K562 (cell line): ENCODE results near the gene CMTM5. TPM values are rescaled to one million over a fixed set of nuclear protein-coding genes. Genes with fewer than 3 reads are reported as not detected.

Experiments
- ATAC-seq: fragments of 200-7000 bp; cut with Tn5 transposase; 3 replicates; pipeline ENCODE4 v1.9.1; 2020; ENCODE audit warnings: moderate library complexity
- BruUV-seq: library from RNA; stranded (reverse); fragments of 400-500 nt; replicated peaks from 2 replicates; lab custom pipeline; 2021; lab: Mats Ljungman, UMichigan
- CTCF ChIA-PET: fragments of 300-600 bp; formaldehyde crosslinking; extraction: SDS; loops from one replicate; lab custom pipeline; 2021; ENCODE audit warnings: low intra/inter-chr PET ratio; lab: Yijun Ruan, JAX
- POLR2A ChIA-PET: fragments of 300-600, 350-650 bp; sonication (Branson Sonifier 250); formaldehyde crosslinking; extraction: SDS; loops from one replicate; lab custom pipeline; 2021; ENCODE audit warnings: antibody characterized with exemption, inconsistent platforms; lab: Yijun Ruan, JAX
- DNase-seq, 4 experiments: peaks; one replicate each; pipeline versions ENCODE4 v3.0.0 to v3.0.0-alpha.2; 2011 to 2018; ENCODE audit warnings: low spot score in 3 of 4, mixed read lengths in 3 of 4; ENCODE audit errors: extremely low read depth in 1 of 4
- FAIRE-seq: peaks from 2 replicates; lab custom pipeline; 2011; peaks lifted over from hg19 to GRCh38; lab: Jason Lieb, UNC
- H2AFZ ChIP-seq: 2 replicates; pipeline ENCODE4 v1.6.0; 2011; ENCODE audit warnings: low read depth, low read length, control low read depth, inconsistent platforms
- H3K27ac ChIP-seq: fragments of 200-600 bp; 3 replicates; pipeline ENCODE4 v1.8.0; 2011; ENCODE audit warnings: low read depth, mild to moderate bottlenecking, control low read depth, inconsistent platforms, low read length, moderate library complexity, mixed read lengths; ENCODE audit errors: extremely low read depth
- H3K27me3 ChIP-seq, 2 experiments: fragments of 300-600 bp in 1 of 2; 2 replicates in 1 of 2; 3 replicates in 1 of 2; pipeline versions ENCODE4 v1.6.0 to v1.8.0; 2011; ENCODE audit warnings: inconsistent platforms in 2 of 2, low read length in 2 of 2, mild to moderate bottlenecking in 1 of 2, mixed read lengths in 1 of 2, moderate library complexity in 1 of 2; ENCODE audit not compliant: control insufficient read depth in 2 of 2, insufficient read depth in 2 of 2
- H3K36me3 ChIP-seq: fragments of 300-600 bp; 3 replicates; pipeline ENCODE4 v1.8.0; 2011; ENCODE audit warnings: mild to moderate bottlenecking, low read length, inconsistent platforms; ENCODE audit not compliant: control insufficient read depth, insufficient read depth
- H3K4me1 ChIP-seq, 2 experiments: fragments of 200-600 bp in 1 of 2; replicated peaks in 1 of 2; 2 replicates in 1 of 2; 3 replicates in 1 of 2; pipeline versions ENCODE4 v1.5.1 to v1.8.0; 2011; ENCODE audit warnings: inconsistent platforms in 2 of 2, low read length in 2 of 2, mild to moderate bottlenecking in 1 of 2, mixed read lengths in 1 of 2, moderate library complexity in 1 of 2; ENCODE audit not compliant: control insufficient read depth in 2 of 2, insufficient read depth in 2 of 2
- H3K4me2 ChIP-seq: 2 replicates; pipeline ENCODE4 v1.6.1; 2011; ENCODE audit warnings: low read length, control low read depth, inconsistent platforms, mixed read lengths; ENCODE audit not compliant: insufficient read depth
- H3K4me3 ChIP-seq: fragments of 200-600 bp; sonication (generic), shearing (Covaris generic); 2 replicates; pipeline ENCODE4 v1.5.1; 2016; ENCODE audit warnings: control low read depth, inconsistent platforms
- H3K79me2 ChIP-seq: fragments of 200-600 bp; 3 replicates; pipeline ENCODE4 v1.8.0; 2011; ENCODE audit warnings: low read length, inconsistent platforms; ENCODE audit not compliant: control insufficient read depth, insufficient read depth
- H3K9ac ChIP-seq, 2 experiments: 2 replicates each; pipeline versions ENCODE4 v1.6.0 to v1.6.1; 2011; ENCODE audit warnings: low read depth in 2 of 2, low read length in 2 of 2, control low read depth in 1 of 2, inconsistent platforms in 1 of 2, mild to moderate bottlenecking in 1 of 2, mixed read lengths in 1 of 2; ENCODE audit not compliant: insufficient read depth in 1 of 2
- H3K9me1 ChIP-seq: one replicate; pipeline ENCODE4 v1.6.0; 2011; ENCODE audit warnings: inconsistent platforms, mild to moderate bottlenecking, low read length, moderate library complexity; ENCODE audit not compliant: control insufficient read depth, insufficient read depth
- H3K9me3 ChIP-seq: replicated peaks from 2 replicates; pipeline ENCODE4 v1.5.1; 2011; ENCODE audit warnings: low read depth, low read length, inconsistent platforms; ENCODE audit not compliant: control insufficient read depth, insufficient read depth
- H4K20me1 ChIP-seq: replicated peaks from 2 replicates; pipeline ENCODE4 v1.6.1; 2011; ENCODE audit warnings: low read length, inconsistent platforms, mixed read lengths; ENCODE audit not compliant: control insufficient read depth, insufficient read depth
- CBFA2T3 ChIP-seq: fragments of 450-650 bp; IDR thresholded peaks from 2 replicates; pipeline ENCODE4 v1.6.1; 2017
- MED1 ChIP-seq: sonication (generic); formaldehyde crosslinking; IDR thresholded peaks from 2 replicates; pipeline ENCODE4 v1.8.1; 2023; ENCODE audit warnings: missing genetic modification reagents, borderline replicate concordance
- WGBS: fragments of 100-300 bp; shearing (Covaris generic); methylation state at CpG from one replicate; pipeline ENCODE4 v1.1.6; 2016; ENCODE audit warnings: low coverage, mixed read lengths; ENCODE audit not compliant: insufficient coverage; ENCODE audit errors: missing lambda C conversion rate; 5-methylcytosine and 5-hydroxymethylcytosine counted together
- in situ Hi-C: fragments of 300-500 bp; cut with MboI; formaldehyde crosslinking; loops from 4 replicates; pipeline ENCODE4 v1.15.0; 2018; ENCODE audit warnings: inconsistent platforms, mixed read lengths
- intact Hi-C: fragments of 100-400 bp; cut with micrococcal nuclease; formaldehyde crosslinking; loops from 2 replicates; pipeline ENCODE4 v1.14.2; 2022
- polyA plus RNA-seq, 8 experiments: library from polyadenylated mRNA; depleted of rRNA in 4 of 8; stranded (reverse) in 5 of 8; unstranded in 3 of 8; fragments of >200 nt; fragmentation: Nextera tagmentation in 2 of 8; fragmentation: Illumina TruSeq in 1 of 8; extraction: Ambion mirVana in 2 of 8; extraction: Trizol in 1 of 8; gene quantifications; 2 replicates each; pipeline versions ENCODE4 v1.2.1 to v1.2.3, GENCODE V29; 2011 to 2014; ENCODE audit warnings: inconsistent platforms in 1 of 8, missing spikeins in 1 of 8
- total RNA-seq, 7 experiments: library from RNA; depleted of rRNA in 6 of 7; stranded (reverse); fragments of >200 nt in 6 of 7; fragmentation: Illumina TruSeq in 2 of 7; extraction: Trizol in 2 of 7; gene quantifications; 2 replicates each; pipeline versions ENCODE4 v1.2.1 to v1.2.3, GENCODE V29; 2011 to 2021; ENCODE audit warnings: low replicate concordance in 1 of 7

Gene CMTM5
- total and polyA plus RNA-seq, 9 of the 15 experiments (the other 6 are each of a cell fraction or from before 2014, with no cell fraction given) = 0.21 TPM; not detected in 8

GRCh38 chr14:23378612-23379220 is 1.9 kb downstream of the CMTM5 start:
- no peaks in the 10 kb centered on the region for H3K9me1 ChIP-seq
- no peak overlapping the region for H2AFZ ChIP-seq
- no peaks in the 10 kb centered on the region; the same call in 1 of the 2 replicates for H4K20me1 ChIP-seq
- no peak overlapping the region for H3K4me2 ChIP-seq
- peaks cover 0 to 14% of the 10 kb centered on the region in 2 experiments; a peak in 2 of 5 replicates for H3K4me1 ChIP-seq
- H3K36me3 ChIP-seq = no peaks in the 10 kb centered on the region
- CTCF ChIA-PET = interaction anchor here (2.5 to 3.8 kb wide), 2 partner anchors 50 to 258 kb away, joined by 16 to 19 read pairs; partner anchors contain the start of gene CEBPE
- DNase-seq (no peak), ATAC-seq (no peak), FAIRE-seq (no peak)
- intact Hi-C loops = no loop called here
- H3K9me3 ChIP-seq = no peaks in the 10 kb centered on the region
- no TSS peak for BruUV-seq
- H3K9ac ChIP-seq = no peak overlapping the region; a peak in 1 of 4 replicates
- TF ChIP-seq MED1 (CRISPR knock-in tag) = no peak
- TF ChIP-seq CBFA2T3 = peak; percentile 18; the same call in 1 of the 2 replicates
- POLR2A ChIA-PET = interaction anchor here (0.8 kb wide), 1 partner anchor 96 kb away, joined by 3 read pairs; no protein-coding TSS in a partner anchor
- H3K4me3 ChIP-seq = no peak overlapping the region
- no peaks in the 10 kb centered on the region for H3K79me2 ChIP-seq
- H3K27me3 ChIP-seq = peaks cover 2 to 55% of the 10 kb centered on the region in 2 experiments; a peak in 4 of 5 replicates
- WGBS = 5% methylated on average over 7 of the region's 11 CpGs
- in situ Hi-C loops = no loop called here
- H3K27ac ChIP-seq = no peak overlapping the region
